Psoas muscle (tissue), 8 donors: ENCODE results near the gene DSE. TPM values are rescaled to one million over a fixed set of nuclear protein-coding genes. Genes with fewer than 3 reads are reported as not detected.

Experiments
- ATAC-seq, 4 donors: fragments of 200-7000 bp; cut with Tn5 transposase; one replicate each; pipeline ENCODE4 v1.9.1; 2020; ENCODE audit warnings: moderate library complexity in 3 of 4, mild to moderate bottlenecking in 2 of 4
- DNase-seq, 2 donors: peaks; one replicate each; pipeline ENCODE4 v3.0.0-alpha.2; 2020
- H3K27ac ChIP-seq: fragments of 200-600 bp; one replicate; pipeline ENCODE4 v1.8.0; 2022
- H3K27me3 ChIP-seq, 3 donors: fragments of 200-600 bp in 1 of 3; one replicate each; pipeline versions ENCODE4 v1.6.1 to v1.8.0; 2013 to 2022; ENCODE audit warnings: low read length in 2 of 3, mild to moderate bottlenecking in 2 of 3, moderate library complexity in 1 of 3; ENCODE audit not compliant: insufficient read depth in 3 of 3
- H3K36me3 ChIP-seq, 2 donors: fragments of 200-600 bp in 1 of 2; one replicate each; pipeline versions ENCODE4 v1.6.1 to v1.8.0; 2013 to 2022; ENCODE audit warnings: low read depth in 1 of 2, mild to moderate bottlenecking in 1 of 2, moderate library complexity in 1 of 2; ENCODE audit not compliant: insufficient read depth in 1 of 2
- H3K4me1 ChIP-seq: fragments of 200-600 bp; one replicate; pipeline ENCODE4 v1.8.0; 2022
- H3K4me3 ChIP-seq: fragments of 200-600 bp; one replicate; pipeline ENCODE4 v1.8.0; 2022; ENCODE audit warnings: mild to moderate bottlenecking
- H3K9me3 ChIP-seq: fragments of 200-600 bp; one replicate; pipeline ENCODE4 v1.8.0; 2022
- WGBS, 3 donors: extraction: QIAGEN DNeasy Blood & Tissue Kit; methylation state at CpG; one replicate each; pipeline versions ENCODE4 v1.1.6 to v1.1.7; 2013; 5-methylcytosine and 5-hydroxymethylcytosine counted together
- intact Hi-C, 2 donors: fragments of 100-400 bp; cut with DNase I; formaldehyde crosslinking; loops; one replicate each; pipeline versions ENCODE4 v1.11.0 to v1.14.2; 2022
- polyA plus RNA-seq, 3 donors: library from polyadenylated mRNA; stranded (reverse); fragments of 200-250 nt; gene quantifications; one replicate each; pipeline ENCODE4 v1.2.3, GENCODE V29; 2013
- total RNA-seq, 4 donors: library from RNA; stranded (reverse); fragmentation: NEBNext Ultra II Directional in 2 of 4; extraction: Animal tissue kit (Norgen Biotek cat#: 25700) in 2 of 4; gene quantifications; one replicate each; pipeline versions ENCODE4 v1.2.1 to v1.2.4, GENCODE V29; 2021 to 2023
- TF ChIP-seq, protein P1 (sequence below): fragments of 200-600 bp; IDR thresholded peaks from one replicate; pipeline ENCODE4 v1.8.0; 2022; ENCODE audit warnings: antibody characterized with exemption
- donor health status: healthy with polysubstance abuse.
- donor health status: DM: no; HTN: no; CAD: no; lungs with moderate emphysema.
- donor health status: Bipolar disorder and iron deficiency.
- donor health status: healthy.
- donor health status: DM: yes; HTN: yes; CAD: no.
- donor health status: DM: no; HTN: no; CAD: no.
- donor health status: DM: no; HTN: no; CAD: no.
- donor health status: DM: yes; HTN: yes; CAD: no.

The DSE gene
- total and polyA plus RNA-seq, 7 donors = 2.3 to 26.7 (median 9.6) TPM

- intact Hi-C loops = no loop called here
- TF ChIP-seq, protein P1, sequence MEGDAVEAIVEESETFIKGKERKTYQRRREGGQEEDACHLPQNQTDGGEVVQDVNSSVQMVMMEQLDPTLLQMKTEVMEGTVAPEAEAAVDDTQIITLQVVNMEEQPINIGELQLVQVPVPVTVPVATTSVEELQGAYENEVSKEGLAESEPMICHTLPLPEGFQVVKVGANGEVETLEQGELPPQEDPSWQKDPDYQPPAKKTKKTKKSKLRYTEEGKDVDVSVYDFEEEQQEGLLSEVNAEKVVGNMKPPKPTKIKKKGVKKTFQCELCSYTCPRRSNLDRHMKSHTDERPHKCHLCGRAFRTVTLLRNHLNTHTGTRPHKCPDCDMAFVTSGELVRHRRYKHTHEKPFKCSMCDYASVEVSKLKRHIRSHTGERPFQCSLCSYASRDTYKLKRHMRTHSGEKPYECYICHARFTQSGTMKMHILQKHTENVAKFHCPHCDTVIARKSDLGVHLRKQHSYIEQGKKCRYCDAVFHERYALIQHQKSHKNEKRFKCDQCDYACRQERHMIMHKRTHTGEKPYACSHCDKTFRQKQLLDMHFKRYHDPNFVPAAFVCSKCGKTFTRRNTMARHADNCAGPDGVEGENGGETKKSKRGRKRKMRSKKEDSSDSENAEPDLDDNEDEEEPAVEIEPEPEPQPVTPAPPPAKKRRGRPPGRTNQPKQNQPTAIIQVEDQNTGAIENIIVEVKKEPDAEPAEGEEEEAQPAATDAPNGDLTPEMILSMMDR = no peak
- no peaks in the 10 kb centered on the region for H3K36me3 ChIP-seq
- no peaks in the 10 kb centered on the region for H3K9me3 ChIP-seq
- no peak for DNase-seq
- H3K4me1 ChIP-seq = no peaks in the 10 kb centered on the region
- H3K27ac ChIP-seq = no peak overlapping the region
- 92 to 96% (median 96%) methylated on average over 3 of the region's 3 CpGs for WGBS, 3 donors
- no peak for ATAC-seq
- H3K27me3 ChIP-seq = no peaks in the 10 kb centered on the region
- no peak overlapping the region for H3K4me3 ChIP-seq
Observed at GRCh38 chr6:116355796-116356195, 15.0 kb upstream of the DSE start.

- WGBS, 3 donors = 86 to 97% (median 95%) methylated on average over 1 of the region's 1 CpG
- Histone ChIP-seq H3K27ac (no peak overlapping the region), H3K4me3 (no peak overlapping the region), H3K9me3 (no peaks in the 10 kb centered on the region), H3K36me3 (no peaks in the 10 kb centered on the region), H3K4me1 (no peaks in the 10 kb centered on the region), H3K27me3 (no peaks in the 10 kb centered on the region)
- intact Hi-C loops = no loop called here
- ATAC-seq = no peak
- no peak for DNase-seq
- TF ChIP-seq, protein P1 = no peak
Observed at GRCh38 chr6:116359131-116359530, 11.6 kb upstream of the DSE start.

GRCh38 chr6:116359835-116360234 lies 10.9 kb upstream of the DSE start:
- Histone ChIP-seq H3K27me3 (no peaks in the 10 kb centered on the region), H3K9me3 (no peaks in the 10 kb centered on the region), H3K27ac (no peak overlapping the region), H3K36me3 (no peaks in the 10 kb centered on the region), H3K4me3 (no peak overlapping the region), H3K4me1 (no peaks in the 10 kb centered on the region)
- intact Hi-C loops = loop anchor here in 1 of 2 donors (10.0 kb wide), 1 partner anchor 175 kb away; no protein-coding TSS in a partner anchor
- DNase-seq (no peak), ATAC-seq (no peak)
- TF ChIP-seq, protein P1 = no peak
- WGBS, 3 donors = 97 to 99% (median 97%) methylated on average over 2 of the region's 2 CpGs

DNA sequence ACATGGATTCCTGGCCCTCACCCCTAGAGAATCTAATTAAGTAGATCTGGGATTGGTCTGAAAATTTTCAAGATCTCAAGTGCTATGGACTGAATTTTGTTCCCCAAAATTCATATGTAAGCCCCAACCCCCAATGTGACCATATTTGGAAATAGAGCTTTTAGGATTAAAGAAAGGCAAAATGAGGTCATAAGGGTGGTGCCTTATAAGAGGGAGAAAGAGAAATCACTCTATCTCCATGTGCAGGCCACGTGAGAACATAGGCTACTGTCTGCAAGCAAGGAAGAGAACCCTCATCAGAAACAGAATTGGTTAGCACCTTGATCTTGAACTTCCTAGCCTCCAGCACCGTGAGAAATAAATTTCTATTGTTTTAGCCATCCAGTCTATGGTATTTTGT lies 8.5 kb upstream of the DSE start:
- no peak for ATAC-seq
- no peaks in the 10 kb centered on the region for H3K9me3 ChIP-seq

More for the DNA sequence above, 8.5 kb upstream of the DSE start:
- no peak overlapping the region for H3K4me3 ChIP-seq
- H3K4me1 ChIP-seq = no peaks in the 10 kb centered on the region
- DNase-seq = no peak
- WGBS, 3 donors = 42 to 71% (median 64%) methylated on average over 2 of the region's 2 CpGs
- TF ChIP-seq, protein P1 = no peak
- no peaks in the 10 kb centered on the region for H3K27me3 ChIP-seq
- H3K27ac ChIP-seq = no peak overlapping the region
- no peaks in the 10 kb centered on the region for H3K36me3 ChIP-seq
- intact Hi-C loops = loop anchor here in 1 of 2 donors (10.0 kb wide), 1 partner anchor 173 kb away; no protein-coding TSS in a partner anchor
